OCI-LY1 (cell line): ENCODE results near the gene SH3RF3.

ENCODE experiments used
- H2AFZ ChIP-seq: fragments of 200-600 bp; sonication (generic), shearing (Covaris generic); 2 replicates; pipeline ENCODE4 v1.6.0; 2014; ENCODE audit warnings: antibody characterized with exemption, mild to moderate bottlenecking, low read length
- H3F3A ChIP-seq: fragments of 200-600 bp; sonication (generic), shearing (Covaris generic); 2 replicates; pipeline ENCODE4 v1.6.0; 2014; ENCODE audit warnings: mild to moderate bottlenecking, antibody characterized with exemption, low read length, moderate library complexity; ENCODE audit not compliant: insufficient read depth
- H3K27ac ChIP-seq: fragments of 200-600 bp; sonication (generic); 2 replicates; pipeline ENCODE4 v1.5.1; 2014; ENCODE audit warnings: low read length, mixed run types, mild to moderate bottlenecking, low read depth; ENCODE audit not compliant: poor library complexity, severe bottlenecking
- H3K27me3 ChIP-seq: fragments of 200-600 bp; sonication (generic); 2 replicates; pipeline ENCODE4 v1.6.0; 2014; ENCODE audit warnings: antibody characterized with exemption, mild to moderate bottlenecking, low read length, moderate library complexity; ENCODE audit not compliant: insufficient read depth
- H3K36me3 ChIP-seq: fragments of 200-600 bp; sonication (generic); 2 replicates; pipeline ENCODE4 v1.6.1; 2014; ENCODE audit warnings: mild to moderate bottlenecking, antibody characterized with exemption, low read length, moderate library complexity, mixed read lengths; ENCODE audit not compliant: insufficient read depth
- H3K4me1 ChIP-seq: fragments of 200-600 bp; sonication (generic); 2 replicates; pipeline ENCODE4 v1.5.1; 2014; ENCODE audit warnings: mild to moderate bottlenecking, low read length, moderate library complexity; ENCODE audit not compliant: insufficient read depth, severe bottlenecking
- H3K4me2 ChIP-seq: fragments of 200-600 bp; sonication (generic), shearing (Covaris generic); 2 replicates; pipeline ENCODE4 v1.6.1; 2014; ENCODE audit warnings: low read length
- H3K4me3 ChIP-seq: fragments of 200-600 bp; sonication (generic); 2 replicates; pipeline ENCODE4 v1.5.1; 2014; ENCODE audit warnings: low read length, low read depth, mild to moderate bottlenecking, mixed read lengths; ENCODE audit not compliant: poor library complexity, severe bottlenecking
- H3K79me2 ChIP-seq: fragments of 200-600 bp; shearing (Covaris generic); 2 replicates; pipeline ENCODE4 v1.6.1; 2016; ENCODE audit warnings: mixed run types, low read length, mixed read lengths; ENCODE audit not compliant: insufficient read depth
- H3K9ac ChIP-seq: fragments of 200-600 bp; sonication (generic), shearing (Covaris generic); 2 replicates; pipeline ENCODE4 v1.6.1; 2014; ENCODE audit warnings: mild to moderate bottlenecking, low read length, mixed read lengths
- H3K9me2 ChIP-seq: fragments of 200-600 bp; sonication (generic), shearing (Covaris generic); 2 replicates; pipeline ENCODE4 v1.6.1; 2014; ENCODE audit warnings: low read depth, mild to moderate bottlenecking, low read length, mixed read lengths
- H3K9me3 ChIP-seq: fragments of 200-600 bp; shearing (Covaris generic); 2 replicates; pipeline ENCODE4 v1.6.1; 2014; ENCODE audit warnings: low read length, mixed read lengths
- H4K20me1 ChIP-seq: fragments of 200-600 bp; sonication (generic), shearing (Covaris generic); 2 replicates; pipeline ENCODE4 v1.6.0; 2016; ENCODE audit warnings: mild to moderate bottlenecking, low read length; ENCODE audit not compliant: insufficient read depth
- EZH2 ChIP-seq: fragments of 200-600 bp; sonication (generic), shearing (Covaris generic); IDR thresholded peaks from 2 replicates; pipeline ENCODE4 v1.8.0; 2017; ENCODE audit warnings: borderline replicate concordance, mixed run types, mild to moderate bottlenecking, antibody characterized with exemption, low read length, moderate library complexity, mixed read lengths
- TF ChIP-seq, protein P1 (sequence below): fragments of 200-600 bp; sonication (generic), shearing (Covaris generic); IDR thresholded peaks from 2 replicates; pipeline ENCODE4 v1.5.1; 2017; ENCODE audit warnings: mild to moderate bottlenecking, antibody characterized with exemption, low read length, moderate library complexity, mixed read lengths

Gene SH3RF3

DNA sequence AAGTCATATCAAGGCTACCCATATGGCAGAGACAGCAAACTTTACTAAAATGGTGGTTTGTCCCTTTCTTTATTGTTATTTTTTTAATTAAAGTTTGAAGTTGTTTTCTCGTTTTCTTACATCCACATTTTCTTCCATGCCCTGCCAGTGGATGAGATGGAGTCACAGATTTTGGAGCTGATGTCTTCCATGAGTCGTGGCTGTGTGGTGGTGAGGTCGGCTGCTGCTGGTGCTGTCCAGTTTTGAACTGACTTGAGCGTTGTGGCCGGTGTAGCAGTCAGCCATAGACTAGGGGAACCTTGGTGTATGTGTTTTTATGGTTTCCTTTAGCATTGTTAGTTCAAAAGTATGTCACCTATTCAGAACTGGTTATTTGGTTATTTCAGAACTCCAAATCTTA lies 182.8 kb downstream of the SH3RF3 start:
- no peaks in the 10 kb centered on the region for H3K4me1 ChIP-seq
- H3K4me2 ChIP-seq, result no peak overlapping the region
- H3K9me3 ChIP-seq, result no peaks in the 10 kb centered on the region
- no peak overlapping the region for H3K27ac ChIP-seq
- H3K36me3 ChIP-seq, result no peaks in the 10 kb centered on the region
- no peaks in the 10 kb centered on the region for H3K27me3 ChIP-seq
- TF ChIP-seq, protein P1, sequence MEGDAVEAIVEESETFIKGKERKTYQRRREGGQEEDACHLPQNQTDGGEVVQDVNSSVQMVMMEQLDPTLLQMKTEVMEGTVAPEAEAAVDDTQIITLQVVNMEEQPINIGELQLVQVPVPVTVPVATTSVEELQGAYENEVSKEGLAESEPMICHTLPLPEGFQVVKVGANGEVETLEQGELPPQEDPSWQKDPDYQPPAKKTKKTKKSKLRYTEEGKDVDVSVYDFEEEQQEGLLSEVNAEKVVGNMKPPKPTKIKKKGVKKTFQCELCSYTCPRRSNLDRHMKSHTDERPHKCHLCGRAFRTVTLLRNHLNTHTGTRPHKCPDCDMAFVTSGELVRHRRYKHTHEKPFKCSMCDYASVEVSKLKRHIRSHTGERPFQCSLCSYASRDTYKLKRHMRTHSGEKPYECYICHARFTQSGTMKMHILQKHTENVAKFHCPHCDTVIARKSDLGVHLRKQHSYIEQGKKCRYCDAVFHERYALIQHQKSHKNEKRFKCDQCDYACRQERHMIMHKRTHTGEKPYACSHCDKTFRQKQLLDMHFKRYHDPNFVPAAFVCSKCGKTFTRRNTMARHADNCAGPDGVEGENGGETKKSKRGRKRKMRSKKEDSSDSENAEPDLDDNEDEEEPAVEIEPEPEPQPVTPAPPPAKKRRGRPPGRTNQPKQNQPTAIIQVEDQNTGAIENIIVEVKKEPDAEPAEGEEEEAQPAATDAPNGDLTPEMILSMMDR, result no peak
- TF ChIP-seq EZH2, result no peak
- H3K9ac ChIP-seq, result no peak overlapping the region
- no peaks in the 10 kb centered on the region for H4K20me1 ChIP-seq
- no peaks in the 10 kb centered on the region for H3K9me2 ChIP-seq
- no peaks in the 10 kb centered on the region for H3K79me2 ChIP-seq
- H3F3A ChIP-seq, result no peaks in the 10 kb centered on the region
- H3K4me3 ChIP-seq, result no peak overlapping the region
- no peak overlapping the region for H2AFZ ChIP-seq

DNA sequence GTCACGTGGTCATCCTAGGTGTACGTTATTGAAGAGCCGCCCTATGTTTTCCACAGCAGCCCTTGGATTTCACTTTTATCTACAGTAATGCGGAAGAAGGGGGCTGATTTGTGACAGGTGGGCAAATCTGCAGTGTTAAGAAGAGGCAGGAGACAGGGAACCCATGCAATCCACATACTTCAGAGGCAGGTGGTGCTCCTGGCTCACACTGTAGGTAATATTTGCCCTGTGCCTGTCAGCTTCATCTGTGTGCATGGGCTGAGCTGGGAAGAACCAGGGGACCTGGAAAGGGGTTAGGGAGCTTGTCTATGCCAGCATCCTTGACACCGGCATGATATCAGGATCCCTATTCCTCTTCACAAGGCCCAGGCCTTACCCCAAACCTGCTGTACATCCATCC lies 183.9 kb downstream of the SH3RF3 start:
- Histone ChIP-seq H3K9ac (no peak overlapping the region), H2AFZ (no peak overlapping the region), H3K79me2 (no peaks in the 10 kb centered on the region), H3K36me3 (no peaks in the 10 kb centered on the region), H3F3A (no peaks in the 10 kb centered on the region), H4K20me1 (no peaks in the 10 kb centered on the region), H3K4me2 (no peak overlapping the region), H3K4me1 (no peaks in the 10 kb centered on the region), H3K9me3 (no peaks in the 10 kb centered on the region), H3K9me2 (no peaks in the 10 kb centered on the region), H3K27ac (no peak overlapping the region), H3K27me3 (no peaks in the 10 kb centered on the region), H3K4me3 (no peak overlapping the region)
- TF ChIP-seq, protein P1, result no peak
- no peak for TF ChIP-seq EZH2

DNA sequence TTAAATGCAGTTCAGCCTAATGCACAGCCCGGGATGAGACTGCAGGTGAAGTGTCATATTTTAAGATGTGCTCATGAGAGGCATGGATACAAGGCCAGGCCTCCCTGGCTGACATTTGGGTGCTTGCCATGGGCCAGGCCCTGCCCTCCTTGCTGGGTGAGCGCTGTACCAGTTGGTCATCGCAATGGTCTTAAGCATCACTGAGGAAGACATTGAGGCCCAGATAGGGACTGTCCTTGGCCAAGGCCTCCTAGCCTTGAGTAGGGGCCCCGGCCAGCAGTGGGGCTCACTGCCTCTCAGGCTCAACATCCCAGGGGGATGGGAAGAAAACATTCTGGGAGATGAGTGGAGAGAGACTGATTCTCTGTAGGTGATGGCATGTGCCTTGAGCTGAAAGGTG lies 184.3 kb downstream of the SH3RF3 start:
- Histone ChIP-seq H3K9ac (no peak overlapping the region), H3K4me1 (no peaks in the 10 kb centered on the region), H3F3A (no peaks in the 10 kb centered on the region), H3K27me3 (no peaks in the 10 kb centered on the region), H3K27ac (no peak overlapping the region), H3K36me3 (no peaks in the 10 kb centered on the region), H3K4me2 (no peak overlapping the region), H4K20me1 (no peaks in the 10 kb centered on the region), H3K9me2 (no peaks in the 10 kb centered on the region), H3K79me2 (no peaks in the 10 kb centered on the region), H3K9me3 (no peaks in the 10 kb centered on the region), H2AFZ (no peak overlapping the region), H3K4me3 (no peak overlapping the region)
- TF ChIP-seq EZH2, result no peak
- TF ChIP-seq, protein P1, result no peak
